WTC11 (cell line): ENCODE measurements around the gene S100PBP. TPM values are rescaled to one million over a fixed set of nuclear protein-coding genes. Genes with fewer than 3 reads are reported as not detected.

Source experiments
- ATAC-seq: fragments of 200-7000 bp; cut with Tn5 transposase; 2 replicates; pipeline ENCODE4 v1.10.0; 2021; ENCODE audit warnings: mild to moderate bottlenecking, moderate library complexity
- CTCF ChIA-PET: fragments of 300-600 bp; sonication (Branson Sonifier 250); formaldehyde crosslinking; loops from one replicate; lab custom pipeline; 2021; ENCODE audit warnings: antibody characterized with exemption; lab: Charles Lee
- POLR2A ChIA-PET: fragments of 350-600 bp; sonication (Branson Sonifier 250); formaldehyde crosslinking; loops from one replicate; lab custom pipeline; 2021; ENCODE audit warnings: antibody characterized with exemption; lab: Charles Lee
- DNase-seq: peaks from one replicate; pipeline ENCODE4 v3.0.0; 2021; ENCODE audit warnings: low spot score
- H3K27ac Mint-ChIP-seq: 2 replicates; pipeline ENCODE4 v1.8.0; 2021; ENCODE audit warnings: mixed read lengths
- H3K27me3 Mint-ChIP-seq: 2 replicates; pipeline ENCODE4 v1.8.0; 2021; ENCODE audit warnings: low read depth, mild to moderate bottlenecking, moderate library complexity, mixed read lengths
- H3K36me3 Mint-ChIP-seq: 2 replicates; pipeline ENCODE4 v1.8.0; 2021; ENCODE audit warnings: mixed read lengths
- H3K4me1 Mint-ChIP-seq: 2 replicates; pipeline ENCODE4 v1.8.0; 2022; ENCODE audit warnings: mixed read lengths
- H3K4me3 Mint-ChIP-seq: 2 replicates; pipeline ENCODE4 v1.8.0; 2021; ENCODE audit warnings: mild to moderate bottlenecking, moderate library complexity, mixed read lengths
- H3K9me3 Mint-ChIP-seq: 2 replicates; pipeline ENCODE4 v1.8.0; 2021; ENCODE audit warnings: mixed read lengths
- CREM ChIP-seq: sonication (generic); formaldehyde crosslinking; IDR thresholded peaks from 2 replicates; pipeline ENCODE4 v1.8.1; 2022; ENCODE audit warnings: mild to moderate bottlenecking, missing genetic modification reagents, moderate library complexity
- FOXP1 ChIP-seq: sonication (generic); formaldehyde crosslinking; IDR thresholded peaks from 2 replicates; pipeline ENCODE4 v1.8.0; 2022; ENCODE audit warnings: missing genetic modification reagents, mild to moderate bottlenecking, moderate library complexity, borderline replicate concordance
- GABPB1 ChIP-seq: sonication (generic); formaldehyde crosslinking; IDR thresholded peaks from 2 replicates; pipeline ENCODE4 v1.8.1; 2023; ENCODE audit warnings: mild to moderate bottlenecking, missing genetic modification reagents
- NFATC4 ChIP-seq: fragments of 250-450 bp; sonication (Bioruptor Pico); IDR thresholded peaks from 2 replicates; pipeline ENCODE4 v1.9.0; 2021; ENCODE audit warnings: mild to moderate bottlenecking
- NFYB ChIP-seq: sonication (generic); formaldehyde crosslinking; conservative IDR thresholded peaks from 2 replicates; pipeline ENCODE4 v1.8.0; 2022; ENCODE audit warnings: low read depth, missing genetic modification reagents
- NR2C2 ChIP-seq: sonication (generic); formaldehyde crosslinking; IDR thresholded peaks from 2 replicates; pipeline ENCODE4 v1.8.0; 2022; ENCODE audit warnings: mild to moderate bottlenecking, missing genetic modification reagents
- RORB ChIP-seq: fragments of 250-450 bp; sonication (Bioruptor Pico); IDR thresholded peaks from 2 replicates; pipeline ENCODE4 v1.9.0; 2021; ENCODE audit warnings: mild to moderate bottlenecking
- TCF7 ChIP-seq: sonication (generic); formaldehyde crosslinking; IDR thresholded peaks from 2 replicates; pipeline ENCODE4 v1.8.0; 2022; ENCODE audit warnings: mild to moderate bottlenecking, low read depth, missing genetic modification reagents, moderate library complexity
- ZNF121 ChIP-seq: sonication (generic); formaldehyde crosslinking; IDR thresholded peaks from 2 replicates; pipeline ENCODE4 v1.8.0; 2023; ENCODE audit warnings: missing genetic modification reagents
- ZNF219 ChIP-seq: sonication (generic); formaldehyde crosslinking; IDR thresholded peaks from 2 replicates; pipeline ENCODE4 v1.8.0; 2023; ENCODE audit warnings: missing genetic modification reagents, mild to moderate bottlenecking, borderline replicate concordance
- total RNA-seq: library from RNA; stranded (reverse); gene quantifications from 3 replicates; pipeline ENCODE4 v1.2.3, GENCODE V29; 2021
- TF ChIP-seq, protein P1 (sequence below): sonication (generic); formaldehyde crosslinking; IDR thresholded peaks from 2 replicates; pipeline ENCODE4 v1.8.0; 2022; ENCODE audit warnings: mild to moderate bottlenecking, missing genetic modification reagents
- TF ChIP-seq, protein P2 (sequence below): sonication (generic); formaldehyde crosslinking; IDR thresholded peaks from 2 replicates; pipeline ENCODE4 v1.8.0; 2022; ENCODE audit warnings: mild to moderate bottlenecking, missing genetic modification reagents
- TF ChIP-seq, protein P3 (sequence below): fragments of 250-450 bp; sonication (Bioruptor Pico); IDR thresholded peaks from 2 replicates; pipeline ENCODE4 v1.9.0; 2021; ENCODE audit warnings: mild to moderate bottlenecking
- TF ChIP-seq, protein P4 (sequence below): sonication (generic); formaldehyde crosslinking; IDR thresholded peaks from 2 replicates; pipeline ENCODE4 v1.8.0; 2022; ENCODE audit warnings: mild to moderate bottlenecking, missing genetic modification reagents
- TF ChIP-seq, protein P5 (sequence below): sonication (generic); formaldehyde crosslinking; IDR thresholded peaks from 2 replicates; pipeline ENCODE4 v1.8.1; 2023; ENCODE audit warnings: mild to moderate bottlenecking, missing genetic modification reagents, moderate library complexity
- TF ChIP-seq, protein P6 (sequence below): fragments of 250-450 bp; sonication (Bioruptor Pico); IDR thresholded peaks from 2 replicates; pipeline ENCODE4 v1.9.0; 2021; ENCODE audit warnings: mild to moderate bottlenecking, borderline replicate concordance
- TF ChIP-seq, protein P7 (sequence below): fragments of 250-450 bp; sonication (Bioruptor Pico); IDR thresholded peaks from 2 replicates; pipeline ENCODE4 v1.9.0; 2021; ENCODE audit warnings: mild to moderate bottlenecking
- TF ChIP-seq, protein P8 (sequence below): sonication (generic); formaldehyde crosslinking; IDR thresholded peaks from 2 replicates; pipeline ENCODE4 v1.8.1; 2022; ENCODE audit warnings: mild to moderate bottlenecking, moderate library complexity, missing genetic modification reagents

The S100PBP gene
- total RNA-seq, 1 experiment from 2014 or later, result 62.9 TPM

DNA sequence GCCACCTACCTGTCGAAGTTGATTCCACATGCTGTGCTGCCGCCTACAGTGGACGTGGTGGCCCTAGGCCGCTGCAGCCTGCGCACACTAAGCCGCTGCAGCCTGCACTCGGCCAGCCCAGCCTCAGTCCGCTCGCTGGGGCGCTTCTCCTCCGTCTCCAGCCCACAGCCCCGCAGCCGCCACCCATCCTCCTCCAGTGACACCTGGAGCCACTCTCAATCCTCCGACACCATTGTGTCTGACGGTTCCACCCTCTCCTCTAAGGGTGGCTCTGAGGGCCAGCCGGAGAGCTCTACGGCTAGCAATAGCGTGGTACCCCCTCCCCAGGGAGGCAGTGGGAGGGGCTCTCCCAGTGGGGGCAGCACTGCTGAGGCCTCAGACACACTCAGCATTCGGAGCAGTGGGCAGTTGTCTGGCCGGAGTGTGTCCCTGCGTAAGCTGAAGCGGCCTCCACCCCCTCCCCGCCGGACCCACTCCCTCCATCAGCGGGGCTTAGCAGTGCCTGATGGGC is 47.2 kb upstream of the S100PBP start (continued):
- TF ChIP-seq, protein P1, sequence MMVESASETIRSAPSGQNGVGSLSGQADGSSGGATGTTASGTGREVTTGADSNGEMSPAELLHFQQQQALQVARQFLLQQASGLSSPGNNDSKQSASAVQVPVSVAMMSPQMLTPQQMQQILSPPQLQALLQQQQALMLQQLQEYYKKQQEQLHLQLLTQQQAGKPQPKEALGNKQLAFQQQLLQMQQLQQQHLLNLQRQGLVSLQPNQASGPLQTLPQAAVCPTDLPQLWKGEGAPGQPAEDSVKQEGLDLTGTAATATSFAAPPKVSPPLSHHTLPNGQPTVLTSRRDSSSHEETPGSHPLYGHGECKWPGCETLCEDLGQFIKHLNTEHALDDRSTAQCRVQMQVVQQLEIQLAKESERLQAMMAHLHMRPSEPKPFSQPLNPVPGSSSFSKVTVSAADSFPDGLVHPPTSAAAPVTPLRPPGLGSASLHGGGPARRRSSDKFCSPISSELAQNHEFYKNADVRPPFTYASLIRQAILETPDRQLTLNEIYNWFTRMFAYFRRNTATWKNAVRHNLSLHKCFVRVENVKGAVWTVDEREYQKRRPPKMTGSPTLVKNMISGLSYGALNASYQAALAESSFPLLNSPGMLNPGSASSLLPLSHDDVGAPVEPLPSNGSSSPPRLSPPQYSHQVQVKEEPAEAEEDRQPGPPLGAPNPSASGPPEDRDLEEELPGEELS (CRISPR knock-in tag), result no peak
- TF ChIP-seq, protein P2, sequence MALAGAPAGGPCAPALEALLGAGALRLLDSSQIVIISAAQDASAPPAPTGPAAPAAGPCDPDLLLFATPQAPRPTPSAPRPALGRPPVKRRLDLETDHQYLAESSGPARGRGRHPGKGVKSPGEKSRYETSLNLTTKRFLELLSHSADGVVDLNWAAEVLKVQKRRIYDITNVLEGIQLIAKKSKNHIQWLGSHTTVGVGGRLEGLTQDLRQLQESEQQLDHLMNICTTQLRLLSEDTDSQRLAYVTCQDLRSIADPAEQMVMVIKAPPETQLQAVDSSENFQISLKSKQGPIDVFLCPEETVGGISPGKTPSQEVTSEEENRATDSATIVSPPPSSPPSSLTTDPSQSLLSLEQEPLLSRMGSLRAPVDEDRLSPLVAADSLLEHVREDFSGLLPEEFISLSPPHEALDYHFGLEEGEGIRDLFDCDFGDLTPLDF (CRISPR knock-in tag), result no peak

DNA sequence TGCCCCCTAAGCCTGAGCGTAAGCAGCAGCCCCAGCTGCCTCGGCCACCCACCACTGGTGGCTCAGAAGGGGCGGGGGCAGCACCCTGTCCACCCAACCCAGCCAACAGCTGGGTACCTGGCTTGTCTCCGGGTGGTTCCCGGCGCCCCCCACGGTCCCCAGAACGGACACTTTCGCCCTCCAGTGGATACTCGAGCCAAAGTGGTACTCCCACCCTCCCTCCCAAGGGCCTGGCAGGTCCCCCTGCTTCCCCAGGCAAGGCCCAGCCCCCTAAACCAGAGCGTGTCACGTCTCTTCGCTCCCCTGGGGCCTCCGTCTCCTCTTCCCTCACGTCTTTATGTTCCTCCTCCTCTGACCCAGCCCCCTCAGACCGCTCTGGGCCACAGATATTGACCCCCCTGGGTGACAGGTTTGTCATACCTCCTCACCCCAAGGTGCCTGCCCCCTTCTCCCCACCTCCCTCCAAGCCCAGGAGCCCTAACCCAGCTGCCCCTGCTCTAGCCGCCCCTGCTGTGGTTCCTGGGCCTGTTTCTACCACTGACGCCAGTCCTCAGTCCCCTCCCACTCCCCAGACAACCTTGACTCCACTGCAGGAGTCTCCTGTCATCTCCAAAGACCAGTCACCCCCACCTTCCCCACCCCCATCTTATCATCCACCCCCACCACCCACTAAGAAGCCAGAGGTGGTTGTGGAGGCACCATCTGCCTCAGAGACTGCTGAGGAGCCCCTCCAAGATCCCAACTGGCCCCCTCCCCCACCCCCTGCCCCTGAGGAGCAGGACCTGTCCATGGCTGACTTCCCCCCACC is 46.5 kb upstream of the S100PBP start:
- H3K36me3 Mint-ChIP-seq, result peaks cover 28% of the 10 kb centered on the region
- H3K4me1 Mint-ChIP-seq, result peaks cover 50% of the 10 kb centered on the region
- no peaks in the 10 kb centered on the region for H3K9me3 Mint-ChIP-seq
- TF ChIP-seq NFATC4 (CRISPR knock-in tag) (no peak), NR2C2 (CRISPR knock-in tag) (no peak), NFYB (CRISPR knock-in tag) (no peak), FOXP1 (CRISPR knock-in tag) (no peak), RORB (CRISPR knock-in tag) (no peak), CREM (CRISPR knock-in tag) (no peak), GABPB1 (CRISPR knock-in tag) (no peak), TCF7 (CRISPR knock-in tag) (no peak), ZNF219 (no peak), ZNF121 (CRISPR knock-in tag) (no peak)
- TF ChIP-seq, protein P3, sequence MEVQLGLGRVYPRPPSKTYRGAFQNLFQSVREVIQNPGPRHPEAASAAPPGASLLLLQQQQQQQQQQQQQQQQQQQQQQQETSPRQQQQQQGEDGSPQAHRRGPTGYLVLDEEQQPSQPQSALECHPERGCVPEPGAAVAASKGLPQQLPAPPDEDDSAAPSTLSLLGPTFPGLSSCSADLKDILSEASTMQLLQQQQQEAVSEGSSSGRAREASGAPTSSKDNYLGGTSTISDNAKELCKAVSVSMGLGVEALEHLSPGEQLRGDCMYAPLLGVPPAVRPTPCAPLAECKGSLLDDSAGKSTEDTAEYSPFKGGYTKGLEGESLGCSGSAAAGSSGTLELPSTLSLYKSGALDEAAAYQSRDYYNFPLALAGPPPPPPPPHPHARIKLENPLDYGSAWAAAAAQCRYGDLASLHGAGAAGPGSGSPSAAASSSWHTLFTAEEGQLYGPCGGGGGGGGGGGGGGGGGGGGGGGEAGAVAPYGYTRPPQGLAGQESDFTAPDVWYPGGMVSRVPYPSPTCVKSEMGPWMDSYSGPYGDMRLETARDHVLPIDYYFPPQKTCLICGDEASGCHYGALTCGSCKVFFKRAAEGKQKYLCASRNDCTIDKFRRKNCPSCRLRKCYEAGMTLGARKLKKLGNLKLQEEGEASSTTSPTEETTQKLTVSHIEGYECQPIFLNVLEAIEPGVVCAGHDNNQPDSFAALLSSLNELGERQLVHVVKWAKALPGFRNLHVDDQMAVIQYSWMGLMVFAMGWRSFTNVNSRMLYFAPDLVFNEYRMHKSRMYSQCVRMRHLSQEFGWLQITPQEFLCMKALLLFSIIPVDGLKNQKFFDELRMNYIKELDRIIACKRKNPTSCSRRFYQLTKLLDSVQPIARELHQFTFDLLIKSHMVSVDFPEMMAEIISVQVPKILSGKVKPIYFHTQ (CRISPR knock-in tag), result no peak
- TF ChIP-seq, protein P4, sequence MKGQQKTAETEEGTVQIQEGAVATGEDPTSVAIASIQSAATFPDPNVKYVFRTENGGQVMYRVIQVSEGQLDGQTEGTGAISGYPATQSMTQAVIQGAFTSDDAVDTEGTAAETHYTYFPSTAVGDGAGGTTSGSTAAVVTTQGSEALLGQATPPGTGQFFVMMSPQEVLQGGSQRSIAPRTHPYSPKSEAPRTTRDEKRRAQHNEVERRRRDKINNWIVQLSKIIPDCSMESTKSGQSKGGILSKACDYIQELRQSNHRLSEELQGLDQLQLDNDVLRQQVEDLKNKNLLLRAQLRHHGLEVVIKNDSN, result no peak
- TF ChIP-seq, protein P5, sequence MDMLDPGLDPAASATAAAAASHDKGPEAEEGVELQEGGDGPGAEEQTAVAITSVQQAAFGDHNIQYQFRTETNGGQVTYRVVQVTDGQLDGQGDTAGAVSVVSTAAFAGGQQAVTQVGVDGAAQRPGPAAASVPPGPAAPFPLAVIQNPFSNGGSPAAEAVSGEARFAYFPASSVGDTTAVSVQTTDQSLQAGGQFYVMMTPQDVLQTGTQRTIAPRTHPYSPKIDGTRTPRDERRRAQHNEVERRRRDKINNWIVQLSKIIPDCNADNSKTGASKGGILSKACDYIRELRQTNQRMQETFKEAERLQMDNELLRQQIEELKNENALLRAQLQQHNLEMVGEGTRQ, result no peak
- TF ChIP-seq, protein P6, sequence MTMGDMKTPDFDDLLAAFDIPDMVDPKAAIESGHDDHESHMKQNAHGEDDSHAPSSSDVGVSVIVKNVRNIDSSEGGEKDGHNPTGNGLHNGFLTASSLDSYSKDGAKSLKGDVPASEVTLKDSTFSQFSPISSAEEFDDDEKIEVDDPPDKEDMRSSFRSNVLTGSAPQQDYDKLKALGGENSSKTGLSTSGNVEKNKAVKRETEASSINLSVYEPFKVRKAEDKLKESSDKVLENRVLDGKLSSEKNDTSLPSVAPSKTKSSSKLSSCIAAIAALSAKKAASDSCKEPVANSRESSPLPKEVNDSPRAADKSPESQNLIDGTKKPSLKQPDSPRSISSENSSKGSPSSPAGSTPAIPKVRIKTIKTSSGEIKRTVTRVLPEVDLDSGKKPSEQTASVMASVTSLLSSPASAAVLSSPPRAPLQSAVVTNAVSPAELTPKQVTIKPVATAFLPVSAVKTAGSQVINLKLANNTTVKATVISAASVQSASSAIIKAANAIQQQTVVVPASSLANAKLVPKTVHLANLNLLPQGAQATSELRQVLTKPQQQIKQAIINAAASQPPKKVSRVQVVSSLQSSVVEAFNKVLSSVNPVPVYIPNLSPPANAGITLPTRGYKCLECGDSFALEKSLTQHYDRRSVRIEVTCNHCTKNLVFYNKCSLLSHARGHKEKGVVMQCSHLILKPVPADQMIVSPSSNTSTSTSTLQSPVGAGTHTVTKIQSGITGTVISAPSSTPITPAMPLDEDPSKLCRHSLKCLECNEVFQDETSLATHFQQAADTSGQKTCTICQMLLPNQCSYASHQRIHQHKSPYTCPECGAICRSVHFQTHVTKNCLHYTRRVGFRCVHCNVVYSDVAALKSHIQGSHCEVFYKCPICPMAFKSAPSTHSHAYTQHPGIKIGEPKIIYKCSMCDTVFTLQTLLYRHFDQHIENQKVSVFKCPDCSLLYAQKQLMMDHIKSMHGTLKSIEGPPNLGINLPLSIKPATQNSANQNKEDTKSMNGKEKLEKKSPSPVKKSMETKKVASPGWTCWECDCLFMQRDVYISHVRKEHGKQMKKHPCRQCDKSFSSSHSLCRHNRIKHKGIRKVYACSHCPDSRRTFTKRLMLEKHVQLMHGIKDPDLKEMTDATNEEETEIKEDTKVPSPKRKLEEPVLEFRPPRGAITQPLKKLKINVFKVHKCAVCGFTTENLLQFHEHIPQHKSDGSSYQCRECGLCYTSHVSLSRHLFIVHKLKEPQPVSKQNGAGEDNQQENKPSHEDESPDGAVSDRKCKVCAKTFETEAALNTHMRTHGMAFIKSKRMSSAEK (CRISPR knock-in tag), result no peak
- TF ChIP-seq, protein P7, sequence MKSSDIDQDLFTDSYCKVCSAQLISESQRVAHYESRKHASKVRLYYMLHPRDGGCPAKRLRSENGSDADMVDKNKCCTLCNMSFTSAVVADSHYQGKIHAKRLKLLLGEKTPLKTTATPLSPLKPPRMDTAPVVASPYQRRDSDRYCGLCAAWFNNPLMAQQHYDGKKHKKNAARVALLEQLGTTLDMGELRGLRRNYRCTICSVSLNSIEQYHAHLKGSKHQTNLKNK (CRISPR knock-in tag), result no peak
- TF ChIP-seq, protein P8, sequence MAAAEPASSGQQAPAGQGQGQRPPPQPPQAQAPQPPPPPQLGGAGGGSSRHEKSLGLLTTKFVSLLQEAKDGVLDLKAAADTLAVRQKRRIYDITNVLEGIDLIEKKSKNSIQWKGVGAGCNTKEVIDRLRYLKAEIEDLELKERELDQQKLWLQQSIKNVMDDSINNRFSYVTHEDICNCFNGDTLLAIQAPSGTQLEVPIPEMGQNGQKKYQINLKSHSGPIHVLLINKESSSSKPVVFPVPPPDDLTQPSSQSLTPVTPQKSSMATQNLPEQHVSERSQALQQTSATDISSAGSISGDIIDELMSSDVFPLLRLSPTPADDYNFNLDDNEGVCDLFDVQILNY (CRISPR knock-in tag), result no peak

More for the DNA sequence above, 46.5 kb upstream of the S100PBP start:
- Mint-ChIP-seq H3K27ac (no peak overlapping the region), H3K4me3 (no peak overlapping the region), H3K27me3 (no peaks in the 10 kb centered on the region)
- DNase-seq (no peak), ATAC-seq (no peak)
- POLR2A ChIA-PET, result interaction anchor here (0.6 to 4.7 kb wide), 4 partner anchors 13 to 72 kb away, joined by 4 to 39 read pairs (median 10); no protein-coding TSS in a partner anchor
- CTCF ChIA-PET, result interaction anchor here (0.6 to 10.0 kb wide), 9 partner anchors 8 to 106 kb away, joined by 3 to 262 read pairs (median 4); no protein-coding TSS in a partner anchor
